Glomerular visceral epithelial cell (primary cell): Measurements from ENCODE around the gene TC2N.
"Not testable (repeated sequence)": the region's sequence is repeated elsewhere in the genome, so short reads cannot be mapped to it uniquely, and the experiment has no call there.

ENCODE experiments used
- DNase-seq: peaks from one replicate; pipeline ENCODE4 v3.0.0-alpha.2; 2016; ENCODE audit errors: extremely low spot score

TC2N gene

GRCh38 chr14:91835197-91835919 lies 32.0 kb downstream of the TC2N start:
- DNase-seq: no peak

DNA sequence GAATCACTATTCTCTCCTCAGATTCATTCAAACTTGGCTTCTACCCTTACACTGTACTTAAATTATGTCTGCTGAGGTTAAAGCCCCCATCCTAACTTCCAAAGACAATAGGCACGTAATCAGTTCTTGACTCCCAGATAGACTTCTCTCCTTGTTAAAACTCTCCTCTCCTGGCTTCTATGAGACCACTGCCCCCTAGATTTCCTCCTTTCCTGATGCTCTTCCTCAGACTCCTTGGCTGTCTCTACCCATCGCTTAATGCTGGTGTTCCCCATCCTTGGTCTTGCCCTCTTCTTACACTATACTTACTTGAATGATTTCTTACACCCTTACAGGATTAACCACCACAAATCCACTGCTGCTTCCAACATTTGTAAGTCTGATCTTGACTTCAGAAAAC lies 32.8 kb downstream of the TC2N start:
- DNase-seq: no peak

DNA sequence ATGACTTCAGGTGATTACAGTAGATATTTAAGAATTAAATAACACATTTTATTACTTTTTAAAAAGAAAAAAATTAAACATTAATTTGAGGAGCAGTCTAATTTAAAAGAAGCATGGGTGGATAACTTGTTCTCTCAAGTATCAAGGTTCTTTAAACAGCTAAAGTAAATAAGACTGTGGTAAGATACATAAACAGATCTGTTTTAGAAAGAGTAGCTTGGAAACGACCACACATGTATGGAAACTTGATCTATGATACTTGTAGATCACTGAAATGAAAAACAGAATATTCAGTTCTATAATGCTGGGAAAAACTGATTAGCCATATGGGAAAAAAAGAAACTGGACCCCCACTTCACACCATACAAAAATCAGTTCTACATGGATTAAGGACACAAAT lies 36.0 kb downstream of the TC2N start:
- DNase-seq: no peak

DNA sequence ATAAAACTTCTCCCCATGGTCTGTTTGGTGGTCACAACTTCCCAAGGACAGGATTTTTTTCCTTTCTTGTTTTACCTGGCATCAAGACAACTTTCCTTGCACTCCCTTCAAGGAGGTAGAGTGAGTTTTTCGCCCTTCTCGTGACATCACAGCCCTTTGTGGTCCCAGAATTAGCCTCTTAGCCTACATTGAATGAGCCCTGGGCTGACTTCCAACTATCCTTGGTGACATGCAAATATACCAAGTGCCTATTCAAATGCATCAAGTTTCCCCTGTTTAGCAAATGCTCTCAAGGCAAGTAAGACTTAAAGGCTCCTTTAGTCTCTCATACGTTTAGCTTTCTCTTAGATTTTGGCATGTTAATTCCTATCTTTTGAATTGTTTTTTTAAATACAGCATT lies 36.6 kb downstream of the TC2N start:
- no peak for DNase-seq

DNA sequence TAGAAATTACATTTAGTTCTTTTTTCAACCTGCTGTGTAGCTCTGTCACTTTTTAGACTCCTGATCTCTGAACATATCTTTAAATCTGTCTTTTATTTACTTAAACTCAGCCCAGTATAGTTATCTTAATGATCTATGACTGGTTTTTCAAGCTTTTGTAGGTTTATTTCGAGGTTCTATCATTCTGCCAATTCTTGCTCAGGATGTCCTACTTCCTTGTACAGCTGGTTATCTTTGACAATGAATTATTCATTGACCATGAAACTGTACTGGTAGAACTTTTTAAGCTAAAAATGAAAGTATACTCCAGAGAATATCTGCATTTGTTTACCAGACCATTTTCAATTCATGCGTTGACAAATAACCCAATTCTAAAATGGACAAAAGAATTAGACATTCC lies 37.8 kb downstream of the TC2N start:
- DNase-seq: no peak

GRCh38 chr14:91827746-91828145 lies 39.6 kb downstream of the TC2N start:
- no peak for DNase-seq

DNA sequence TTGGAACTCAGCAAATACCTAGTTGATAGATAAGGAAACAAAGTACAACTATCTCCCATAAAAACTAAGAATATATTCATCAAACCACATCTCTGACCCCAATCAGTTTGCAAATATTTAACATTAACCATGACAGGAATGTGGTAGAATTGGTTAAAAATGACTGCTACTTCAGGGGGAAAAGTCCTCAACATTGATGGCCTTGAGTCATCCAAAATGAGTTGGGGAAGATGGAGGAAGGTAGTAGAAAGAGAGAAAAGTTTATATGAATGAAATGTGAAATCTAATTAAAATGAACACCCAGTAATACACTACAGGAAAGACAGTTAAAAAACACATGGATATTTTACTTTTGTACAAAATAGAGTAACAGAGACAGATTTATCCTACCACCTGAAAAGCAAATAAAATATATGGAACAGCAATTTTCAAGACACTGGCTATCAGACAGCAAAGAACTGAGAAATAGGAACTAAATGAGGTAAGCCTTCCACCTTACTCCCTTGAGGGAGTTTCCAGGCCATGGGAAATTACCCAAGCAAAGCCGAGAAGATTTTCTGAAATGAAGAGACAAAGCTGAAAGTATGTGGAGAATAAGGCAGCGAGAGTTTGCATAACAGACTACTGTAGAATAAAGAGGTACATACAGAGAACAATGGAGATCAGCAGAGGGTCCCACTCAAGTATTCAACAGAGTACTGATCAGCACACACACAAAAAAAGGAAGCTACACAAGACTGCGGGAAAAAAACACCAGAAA lies 49.6 kb downstream of the TC2N start:
- DNase-seq: no peak

- no peak for DNase-seq
These were observed 53.0 kb downstream of the TC2N start for GRCh38 chr14:91814317-91814716.

DNA sequence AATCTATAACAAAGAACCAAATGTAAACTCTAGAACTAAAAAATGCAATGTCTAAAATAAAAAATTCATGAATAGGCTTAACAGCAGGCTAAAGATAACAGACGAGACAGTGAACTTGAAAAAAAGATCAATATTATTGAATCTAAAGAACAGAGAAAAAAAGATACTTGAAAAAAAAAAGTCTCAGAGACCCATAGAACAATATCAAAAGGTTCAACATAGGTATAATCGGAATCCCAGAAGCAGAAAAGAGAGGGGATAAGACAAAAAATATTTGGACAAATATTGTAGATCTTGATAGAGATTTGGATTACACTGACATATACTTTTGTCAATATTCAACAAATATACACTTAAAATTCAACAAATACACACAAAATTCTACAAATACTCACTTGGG lies 56.6 kb downstream of the TC2N start:
- DNase-seq: no peak

DNA sequence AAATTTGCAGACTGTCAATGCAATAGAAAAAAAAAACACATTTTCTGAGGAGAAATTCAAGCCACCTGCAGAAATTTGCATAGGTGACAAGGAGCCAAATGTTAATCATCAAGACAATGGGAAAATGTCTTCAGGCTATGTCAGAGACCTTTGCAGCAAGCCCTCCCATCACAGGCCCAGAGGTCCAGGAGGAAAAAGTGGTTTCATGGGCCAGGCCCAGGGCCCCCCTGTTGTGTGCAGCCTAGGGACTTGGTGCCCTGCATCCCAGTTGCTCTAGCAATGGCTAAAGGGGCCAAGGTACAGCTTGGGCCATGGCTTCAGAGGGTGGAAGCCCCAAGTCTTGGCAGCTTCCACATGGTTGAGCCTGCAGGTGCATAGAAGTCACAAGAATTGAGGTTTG lies 60.6 kb downstream of the TC2N start:
- DNase-seq: no peak

DNA sequence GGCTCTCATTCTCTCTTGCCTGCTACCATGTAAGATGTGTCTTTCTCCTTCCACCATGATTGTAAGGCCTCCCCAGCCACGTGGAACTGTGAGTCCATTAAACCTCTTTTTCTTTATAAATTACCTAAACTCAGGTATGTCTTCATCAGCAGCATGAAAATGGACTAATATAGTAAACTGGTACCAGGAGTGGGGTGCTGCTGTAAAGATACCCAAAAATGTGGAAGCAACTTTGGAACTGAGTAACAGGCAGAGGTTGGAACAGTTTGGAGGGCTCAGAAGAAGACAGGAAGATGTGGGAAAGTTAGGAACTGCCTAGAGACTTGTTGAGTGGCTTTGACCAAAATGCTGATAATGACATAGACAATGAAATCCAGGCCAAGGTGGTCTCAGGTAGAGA lies 61.2 kb downstream of the TC2N start:
- not testable (repeated sequence) for DNase-seq

DNA sequence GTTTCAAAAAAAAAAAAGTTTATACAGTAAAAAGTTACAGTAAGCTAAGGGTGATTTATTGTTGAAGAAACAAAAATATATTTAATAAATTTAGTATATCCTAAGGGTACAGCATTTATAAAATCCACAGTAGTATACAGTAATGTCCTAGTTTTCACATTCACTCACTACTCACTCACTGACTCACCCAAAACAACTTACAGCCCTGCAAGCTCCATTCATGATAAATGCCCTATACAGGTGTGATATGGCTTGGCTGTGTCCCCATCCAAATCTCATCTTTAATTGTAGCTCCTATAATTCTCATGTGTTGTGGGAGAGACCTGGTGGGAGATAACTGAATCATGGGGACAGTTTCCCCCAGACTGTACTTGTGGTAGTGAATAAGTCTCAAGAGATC lies 61.7 kb downstream of the TC2N start:
- DNase-seq: no peak

DNA sequence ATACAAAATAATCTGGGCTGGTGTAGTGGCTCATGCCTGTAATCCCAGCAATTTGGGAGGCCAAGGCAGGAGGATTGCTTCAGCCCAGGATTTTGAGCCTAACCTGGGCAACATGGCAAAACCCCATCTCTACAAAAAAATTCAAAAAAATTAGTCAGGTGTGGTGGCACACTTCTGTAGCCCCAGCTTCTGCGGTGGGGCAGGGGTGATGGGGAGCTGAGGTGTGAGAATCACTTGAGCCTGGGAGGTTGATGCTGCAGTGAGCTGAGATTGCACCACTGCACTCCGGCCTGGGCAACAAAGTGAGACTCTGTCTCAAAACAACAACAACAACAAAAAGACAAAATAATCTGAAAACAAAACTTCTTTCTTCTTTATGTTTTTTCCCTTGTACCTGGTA lies 66.0 kb downstream of the TC2N start:
- DNase-seq: no peak

DNA sequence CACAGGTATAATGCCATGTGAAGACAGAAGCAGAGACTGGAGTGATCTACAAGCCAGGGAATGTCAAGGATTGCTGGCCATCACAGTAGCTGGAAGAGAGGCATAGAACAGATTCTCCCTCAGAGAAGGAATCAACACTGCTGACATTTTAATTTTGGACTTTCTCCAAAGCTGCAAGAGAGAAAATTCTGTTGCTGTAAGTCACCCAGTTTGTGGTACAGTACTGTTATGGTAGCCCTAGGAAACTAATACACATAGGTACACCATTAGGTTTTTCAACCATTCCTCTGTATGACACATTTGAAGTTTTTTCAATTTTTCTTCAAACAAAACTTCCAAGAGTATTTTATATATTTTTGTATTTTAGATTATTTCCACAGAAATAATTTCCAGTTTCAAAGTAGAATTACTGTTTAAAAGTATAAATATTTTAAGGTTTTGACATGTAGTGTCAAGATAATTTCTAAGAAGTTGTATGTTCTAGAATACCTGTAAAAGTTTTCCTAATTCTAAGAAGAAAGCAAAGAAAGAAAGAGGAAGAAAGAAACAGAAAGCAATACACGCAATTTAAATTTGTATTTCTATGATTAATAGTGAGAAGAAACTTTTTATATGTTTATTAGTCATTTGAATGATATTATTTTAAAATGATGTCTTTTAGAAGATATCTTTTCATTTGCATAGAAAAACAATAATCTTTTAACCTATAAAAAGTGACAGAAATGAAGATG lies 70.6 kb downstream of the TC2N start:
- DNase-seq: no peak

- DNase-seq: no peak
These were observed 73.6 kb downstream of the TC2N start for GRCh38 chr14:91793704-91794103.

DNA sequence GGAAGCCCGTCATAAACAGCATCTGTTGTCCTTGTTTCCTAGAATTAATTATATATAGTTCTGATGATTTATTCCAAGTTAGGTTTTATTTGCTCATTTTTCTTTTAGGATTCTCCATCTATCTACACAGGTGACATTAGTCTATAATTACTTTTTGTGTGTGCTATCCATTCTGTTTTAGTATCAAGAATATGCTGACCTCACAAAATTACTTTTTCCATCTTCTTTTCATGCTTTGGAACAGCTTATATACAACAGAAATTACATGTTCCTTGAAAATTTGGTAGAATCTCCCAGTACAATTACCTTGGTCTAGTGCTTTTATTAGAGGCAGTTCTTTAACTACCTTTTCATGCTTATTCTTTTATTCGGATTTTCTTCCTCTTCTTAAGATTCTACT lies 81.1 kb downstream of the TC2N start:
- DNase-seq: no peak

GRCh38 chr14:91780452-91780851 lies 86.9 kb downstream of the TC2N start:
- no peak for DNase-seq

DNA sequence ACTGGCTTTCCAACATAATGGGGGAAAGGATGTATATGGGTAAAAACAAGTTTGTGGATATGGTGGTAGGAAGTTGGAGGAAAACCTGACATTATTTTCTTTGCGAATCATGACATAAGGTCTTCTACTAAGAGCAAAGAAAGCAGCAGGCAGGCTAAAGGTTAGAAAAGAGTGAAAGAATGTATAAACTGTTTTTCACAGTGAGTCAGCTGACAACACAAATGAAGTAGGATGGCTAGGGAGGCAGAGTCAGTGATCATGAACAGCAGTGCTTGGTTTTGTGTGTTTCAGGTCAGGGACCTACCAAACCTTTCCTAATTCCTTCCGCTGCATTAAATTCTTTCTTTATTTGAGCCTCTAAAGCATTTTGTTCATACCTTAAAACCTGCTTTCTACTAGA lies 89.1 kb downstream of the TC2N start:
- no peak for DNase-seq

- DNase-seq: no peak
These were observed 92.9 kb downstream of the TC2N start for GRCh38 chr14:91774140-91775096.

DNA sequence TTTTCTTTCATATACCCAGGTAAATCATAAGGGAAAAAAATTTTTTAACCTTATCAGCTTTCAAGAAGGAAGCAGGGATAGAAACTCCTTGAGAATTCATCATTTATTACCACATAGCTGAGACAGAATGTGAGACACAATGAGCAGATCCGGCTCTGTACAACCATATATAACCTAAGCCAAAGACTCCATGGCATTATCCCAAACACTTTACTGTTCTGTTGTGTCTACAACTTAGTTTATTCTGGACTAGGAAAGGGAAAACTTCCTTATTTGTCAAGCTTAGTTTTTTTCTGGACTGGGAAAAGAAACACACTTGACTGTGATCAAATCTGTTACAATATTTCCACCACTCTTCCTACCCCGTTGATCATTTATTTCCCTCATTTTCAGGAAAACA lies 97.2 kb downstream of the TC2N start:
- no peak for DNase-seq

DNA sequence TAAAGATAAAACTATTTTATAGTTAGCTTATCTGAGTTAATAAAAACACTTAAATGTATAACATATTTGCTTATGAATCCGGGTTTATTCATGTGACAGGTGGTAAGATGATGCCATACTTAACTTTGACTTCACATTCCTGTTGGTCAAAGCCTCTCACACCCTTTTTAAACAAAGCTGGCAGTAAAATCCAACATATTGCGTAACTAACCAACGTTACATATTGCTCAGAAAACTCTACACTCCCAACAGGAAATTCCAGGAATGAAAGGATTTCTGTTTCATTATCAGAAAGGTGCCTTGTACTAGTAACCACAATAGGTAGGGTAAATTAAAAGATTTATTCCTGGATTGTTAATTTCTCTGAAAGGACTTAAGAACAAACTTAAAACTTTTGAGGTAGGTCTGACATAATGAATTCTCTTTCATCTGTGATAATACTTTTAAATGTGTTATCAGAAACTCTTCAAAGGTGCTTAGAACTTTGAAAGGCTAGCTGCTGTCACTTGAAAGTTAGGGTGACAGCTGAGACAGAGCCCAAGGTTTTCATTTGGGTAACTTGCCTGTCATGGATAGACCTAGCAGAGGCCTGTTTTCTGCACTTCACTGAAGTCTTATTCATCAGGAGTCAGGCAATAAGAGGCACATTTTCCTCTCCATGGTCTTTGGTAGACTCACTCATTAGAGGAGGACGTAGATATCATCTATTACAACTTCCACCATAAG lies 111.6 kb downstream of the TC2N start:
- DNase-seq: peak; percentile 32
